Astrocyte (in vitro differentiated cells and primary cell): ENCODE measurements around the gene ACAT2. TPM values are rescaled to one million over a fixed set of nuclear protein-coding genes. Genes with fewer than 3 reads are reported as not detected.
"Not testable (repeated sequence)": the region's sequence is repeated elsewhere in the genome, so short reads cannot be mapped to it uniquely, and the experiment has no call there.

Experiments used
- DNase-seq: peaks from one replicate; pipeline ENCODE4 v3.0.0-alpha.2; 2010; ENCODE audit warnings: low read depth
- FAIRE-seq: peaks from 2 replicates; lab custom pipeline; 2011; peaks lifted over from hg19 to GRCh38; lab: Jason Lieb, UNC
- H2AFZ ChIP-seq: 2 replicates; pipeline ENCODE4 v1.6.0; 2012; ENCODE audit warnings: low read depth, low read length, inconsistent platforms
- H3K27ac ChIP-seq: 2 replicates; pipeline ENCODE4 v1.5.1; 2011; ENCODE audit warnings: low read depth, low read length, inconsistent platforms
- H3K27me3 ChIP-seq: 2 replicates; pipeline ENCODE4 v1.6.0; 2011; ENCODE audit warnings: low read length, inconsistent platforms; ENCODE audit not compliant: insufficient read depth
- H3K36me3 ChIP-seq: 2 replicates; pipeline ENCODE4 v1.5.1; 2011; ENCODE audit warnings: low read length, inconsistent platforms; ENCODE audit not compliant: insufficient read depth
- H3K4me1 ChIP-seq: 2 replicates; pipeline ENCODE4 v1.5.1; 2011; ENCODE audit warnings: low read length, inconsistent platforms; ENCODE audit not compliant: insufficient read depth
- H3K4me2 ChIP-seq: 2 replicates; pipeline ENCODE4 v1.6.0; 2012; ENCODE audit warnings: low read length, inconsistent platforms
- H3K4me3 ChIP-seq: 2 replicates; pipeline ENCODE4 v1.5.1; 2011; ENCODE audit warnings: low read depth, mild to moderate bottlenecking, low read length, inconsistent platforms; ENCODE audit not compliant: insufficient read depth
- H3K79me2 ChIP-seq: 2 replicates; pipeline ENCODE4 v1.6.0; 2012; ENCODE audit warnings: mild to moderate bottlenecking, low read length, inconsistent platforms; ENCODE audit not compliant: insufficient read depth
- H3K9ac ChIP-seq: 2 replicates; pipeline ENCODE4 v1.6.0; 2012; ENCODE audit warnings: mild to moderate bottlenecking, low read length, inconsistent platforms
- H3K9me3 ChIP-seq: 2 replicates; pipeline ENCODE4 v1.5.1; 2012; ENCODE audit warnings: low read depth, mild to moderate bottlenecking, low read length, inconsistent platforms; ENCODE audit not compliant: insufficient read depth
- H4K20me1 ChIP-seq: 2 replicates; pipeline ENCODE4 v1.6.0; 2012; ENCODE audit warnings: low read length, inconsistent platforms; ENCODE audit not compliant: insufficient read depth
- H3K27ac Mint-ChIP-seq: one replicate; pipeline ENCODE4 v1.8.0; 2021; ENCODE audit warnings: mild to moderate bottlenecking, mixed read lengths; ENCODE audit not compliant: unreplicated experiment
- H3K27me3 Mint-ChIP-seq: one replicate; pipeline ENCODE4 v1.8.0; 2021; ENCODE audit warnings: low read depth, mixed read lengths; ENCODE audit not compliant: unreplicated experiment
- H3K36me3 Mint-ChIP-seq: one replicate; pipeline ENCODE4 v1.8.0; 2021; ENCODE audit warnings: low read depth, mixed read lengths; ENCODE audit not compliant: unreplicated experiment
- H3K4me1 Mint-ChIP-seq: one replicate; pipeline ENCODE4 v1.8.0; 2021; ENCODE audit warnings: low read depth, mixed read lengths; ENCODE audit not compliant: unreplicated experiment
- H3K4me3 Mint-ChIP-seq: one replicate; pipeline ENCODE4 v1.8.0; 2021; ENCODE audit warnings: mild to moderate bottlenecking, moderate library complexity, mixed read lengths; ENCODE audit not compliant: unreplicated experiment
- H3K9me3 Mint-ChIP-seq: one replicate; pipeline ENCODE4 v1.8.0; 2021; ENCODE audit warnings: mild to moderate bottlenecking, mixed read lengths; ENCODE audit not compliant: unreplicated experiment
- EZH2 ChIP-seq: IDR thresholded peaks from 2 replicates; pipeline ENCODE4 v1.6.1; 2012; ENCODE audit warnings: mild to moderate bottlenecking, low read length, inconsistent platforms; ENCODE audit not compliant: insufficient read depth
- total RNA-seq: library from RNA; stranded (reverse); gene quantifications from 2 replicates; pipeline ENCODE4 v1.2.1, GENCODE V29; 2021
- TF ChIP-seq, protein P1 (sequence below): IDR thresholded peaks from 2 replicates; pipeline ENCODE4 v1.5.1; 2011; ENCODE audit warnings: low read depth, mild to moderate bottlenecking, inconsistent platforms, low read length, moderate library complexity; ENCODE audit not compliant: insufficient read depth

The ACAT2 gene
- total RNA-seq, 1 donor from 2014 or later = 96.7 TPM

- H3K36me3 ChIP-seq = no peaks in the 10 kb centered on the region
- FAIRE-seq (no peak), DNase-seq (no peak)
- Mint-ChIP-seq H3K27me3 (peaks cover 39% of the 10 kb centered on the region), H3K36me3 (peaks cover 13% of the 10 kb centered on the region), H3K4me3 (no peak overlapping the region), H3K9me3 (peaks cover 5% of the 10 kb centered on the region), H3K4me1 (no peaks in the 10 kb centered on the region), H3K27ac (no peak overlapping the region)
- H4K20me1 ChIP-seq = no peaks in the 10 kb centered on the region
- no peaks in the 10 kb centered on the region for H3K4me1 ChIP-seq
- H3K27me3 ChIP-seq = peaks cover 2% of the 10 kb centered on the region
- H3K9ac ChIP-seq = no peak overlapping the region
- H3K4me3 ChIP-seq = no peak overlapping the region
- H3K4me2 ChIP-seq = no peak overlapping the region
- H3K9me3 ChIP-seq = no peaks in the 10 kb centered on the region
- no peak overlapping the region for H2AFZ ChIP-seq
- H3K79me2 ChIP-seq = no peaks in the 10 kb centered on the region
- no peak overlapping the region for H3K27ac ChIP-seq
- TF ChIP-seq EZH2 = no peak
- TF ChIP-seq, protein P1, sequence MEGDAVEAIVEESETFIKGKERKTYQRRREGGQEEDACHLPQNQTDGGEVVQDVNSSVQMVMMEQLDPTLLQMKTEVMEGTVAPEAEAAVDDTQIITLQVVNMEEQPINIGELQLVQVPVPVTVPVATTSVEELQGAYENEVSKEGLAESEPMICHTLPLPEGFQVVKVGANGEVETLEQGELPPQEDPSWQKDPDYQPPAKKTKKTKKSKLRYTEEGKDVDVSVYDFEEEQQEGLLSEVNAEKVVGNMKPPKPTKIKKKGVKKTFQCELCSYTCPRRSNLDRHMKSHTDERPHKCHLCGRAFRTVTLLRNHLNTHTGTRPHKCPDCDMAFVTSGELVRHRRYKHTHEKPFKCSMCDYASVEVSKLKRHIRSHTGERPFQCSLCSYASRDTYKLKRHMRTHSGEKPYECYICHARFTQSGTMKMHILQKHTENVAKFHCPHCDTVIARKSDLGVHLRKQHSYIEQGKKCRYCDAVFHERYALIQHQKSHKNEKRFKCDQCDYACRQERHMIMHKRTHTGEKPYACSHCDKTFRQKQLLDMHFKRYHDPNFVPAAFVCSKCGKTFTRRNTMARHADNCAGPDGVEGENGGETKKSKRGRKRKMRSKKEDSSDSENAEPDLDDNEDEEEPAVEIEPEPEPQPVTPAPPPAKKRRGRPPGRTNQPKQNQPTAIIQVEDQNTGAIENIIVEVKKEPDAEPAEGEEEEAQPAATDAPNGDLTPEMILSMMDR = no peak
Observed at GRCh38 chr6:159821726-159822125, 59.9 kb downstream of the ACAT2 start.

- no peaks in the 10 kb centered on the region for H3K4me1 Mint-ChIP-seq
- no peak overlapping the region for H3K4me2 ChIP-seq
- H3K36me3 Mint-ChIP-seq = peaks cover 12% of the 10 kb centered on the region
- DNase-seq = no peak
- H3K9me3 ChIP-seq = no peaks in the 10 kb centered on the region
- H4K20me1 ChIP-seq = no peaks in the 10 kb centered on the region
- no peak for FAIRE-seq
- TF ChIP-seq, protein P1 = no peak
- no peak for TF ChIP-seq EZH2
- H3K9me3 Mint-ChIP-seq = peaks cover 5% of the 10 kb centered on the region
- H3K4me3 ChIP-seq = no peak overlapping the region
- no peaks in the 10 kb centered on the region for H3K36me3 ChIP-seq
- no peaks in the 10 kb centered on the region for H3K4me1 ChIP-seq
- no peaks in the 10 kb centered on the region for H3K79me2 ChIP-seq
- H3K4me3 Mint-ChIP-seq = no peak overlapping the region
- H3K27me3 Mint-ChIP-seq = peaks cover 22% of the 10 kb centered on the region
- no peak overlapping the region for H3K9ac ChIP-seq
- no peak overlapping the region for H3K27ac Mint-ChIP-seq
- H3K27me3 ChIP-seq = peaks cover 2% of the 10 kb centered on the region
- H3K27ac ChIP-seq = no peak overlapping the region
- no peak overlapping the region for H2AFZ ChIP-seq
Observed at GRCh38 chr6:159823953-159824352, 62.1 kb downstream of the ACAT2 start.

- H3K36me3 ChIP-seq, H3K4me1 ChIP-seq, H3K79me2 ChIP-seq, H3K4me2 ChIP-seq, FAIRE-seq, H3K27me3 ChIP-seq, H3K9me3 Mint-ChIP-seq, H3K27ac Mint-ChIP-seq, H3K4me3 ChIP-seq, H3K36me3 Mint-ChIP-seq, H4K20me1 ChIP-seq, H3K4me3 Mint-ChIP-seq, H3K27ac ChIP-seq, H3K9me3 ChIP-seq, DNase-seq, H3K4me1 Mint-ChIP-seq, H2AFZ ChIP-seq, H3K9ac ChIP-seq: not testable (repeated sequence)
- peaks cover 16% of the 10 kb centered on the region for H3K27me3 Mint-ChIP-seq
Observed at GRCh38 chr6:159824690-159825089, 62.8 kb downstream of the ACAT2 start.
